Measurements from ENCODE around the gene MRGPRD.

Gene MRGPRD

GRCh38 chr11:68942095-68942620 is 38.6 kb downstream of the MRGPRD start:
- no peak for DNase-seq

GRCh38 chr11:68941324-68942094 is 39.3 kb downstream of the MRGPRD start:
- no peak for DNase-seq

- DNase-seq, result no peak
These were observed 40.0 kb downstream of the MRGPRD start for GRCh38 chr11:68940651-68941323.

- DNase-seq, result no peak
These were observed 40.9 kb downstream of the MRGPRD start for GRCh38 chr11:68939583-68940555.

- no peak for DNase-seq
These were observed 41.8 kb downstream of the MRGPRD start for GRCh38 chr11:68938816-68939582.

- no peak for DNase-seq
These were observed 42.7 kb downstream of the MRGPRD start for GRCh38 chr11:68938088-68938487.

GRCh38 chr11:68936676-68937620 is 43.8 kb downstream of the MRGPRD start:
- no peak for DNase-seq

GRCh38 chr11:68936358-68936636 is 44.5 kb downstream of the MRGPRD start:
- DNase-seq, result no peak

- DNase-seq, result no peak
These were observed 45.0 kb downstream of the MRGPRD start for GRCh38 chr11:68935516-68936357.

- DNase-seq, result no peak
These were observed 45.7 kb downstream of the MRGPRD start for GRCh38 chr11:68935066-68935465.

- no peak for DNase-seq
These were observed 46.1 kb downstream of the MRGPRD start for GRCh38 chr11:68934666-68935065.

- no peak for DNase-seq
These were observed 46.5 kb downstream of the MRGPRD start for GRCh38 chr11:68934321-68934645.

GRCh38 chr11:68933605-68934320 is 47.0 kb downstream of the MRGPRD start:
- no peak for DNase-seq

GRCh38 chr11:68932933-68933577 is 47.7 kb downstream of the MRGPRD start:
- no peak for DNase-seq

- no peak for DNase-seq
These were observed 48.4 kb downstream of the MRGPRD start for GRCh38 chr11:68932358-68932757.

- no peak for DNase-seq
These were observed 48.9 kb downstream of the MRGPRD start for GRCh38 chr11:68931911-68932310.

GRCh38 chr11:68930991-68931855 is 49.6 kb downstream of the MRGPRD start:
- no peak for DNase-seq
